Measurements from ENCODE around the gene PRDM12.

The PRDM12 gene

GRCh38 chr9:130636648-130637020 is 27.8 kb upstream of the PRDM12 start:
- no peak for DNase-seq

- no peak for DNase-seq
Observed at GRCh38 chr9:130638284-130639123, 25.9 kb upstream of the PRDM12 start.

DNA sequence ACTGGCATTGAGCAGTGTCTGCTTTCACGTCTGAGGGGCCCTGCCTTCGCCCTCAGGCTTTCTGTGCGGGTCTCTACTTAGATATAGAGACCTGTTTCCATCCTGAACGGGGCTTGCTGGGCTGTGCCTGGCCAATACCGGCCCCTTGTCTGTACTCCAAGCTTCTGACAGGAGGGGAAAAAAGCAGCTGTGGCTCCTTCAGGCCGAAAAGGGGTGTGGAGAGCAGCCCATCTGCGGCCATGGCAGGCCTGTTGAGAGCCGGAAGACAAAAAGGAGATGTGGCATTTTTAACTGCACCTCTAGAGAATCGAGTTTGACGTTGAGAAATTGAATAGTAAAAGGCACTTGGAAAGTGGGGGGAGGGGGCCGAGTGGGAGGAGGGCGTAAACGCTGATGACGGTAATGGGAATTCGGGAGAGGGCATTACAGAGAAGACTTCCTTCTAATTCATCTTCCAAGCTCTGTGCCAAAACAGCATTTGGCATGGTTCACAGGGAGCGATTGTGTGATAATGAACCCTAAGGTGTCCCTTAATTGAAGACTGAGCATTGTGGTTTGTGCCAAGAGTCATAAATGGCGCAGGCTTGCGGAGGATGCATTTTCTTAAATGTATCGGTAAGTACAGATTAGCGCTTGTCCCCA is 25.1 kb upstream of the PRDM12 start:
- DNase-seq: no peak

- no peak for DNase-seq
Observed at GRCh38 chr9:130639866-130640555, 24.4 kb upstream of the PRDM12 start.

- DNase-seq: no peak
Observed at GRCh38 chr9:130640681-130641080, 23.7 kb upstream of the PRDM12 start.

DNA sequence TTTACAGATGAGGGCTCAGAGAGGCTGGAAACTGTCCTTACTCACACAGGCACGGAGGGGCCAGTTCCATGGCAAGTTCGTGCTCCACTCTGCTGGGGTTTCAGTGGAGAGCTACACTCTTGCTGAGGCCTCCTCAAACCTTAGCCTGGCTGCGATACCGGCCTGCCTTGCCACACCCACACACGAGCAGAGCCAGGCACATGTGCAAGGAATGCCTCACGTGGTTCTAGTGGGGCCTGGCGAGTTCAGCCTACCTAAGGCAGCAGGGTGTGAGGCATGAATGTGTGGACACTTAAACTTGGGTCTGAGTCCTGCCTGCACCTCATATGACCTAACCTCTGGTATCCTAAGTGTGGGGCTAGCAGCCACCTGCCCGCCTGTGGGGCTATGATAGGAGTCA is 21.5 kb upstream of the PRDM12 start:
- no peak for DNase-seq

DNA sequence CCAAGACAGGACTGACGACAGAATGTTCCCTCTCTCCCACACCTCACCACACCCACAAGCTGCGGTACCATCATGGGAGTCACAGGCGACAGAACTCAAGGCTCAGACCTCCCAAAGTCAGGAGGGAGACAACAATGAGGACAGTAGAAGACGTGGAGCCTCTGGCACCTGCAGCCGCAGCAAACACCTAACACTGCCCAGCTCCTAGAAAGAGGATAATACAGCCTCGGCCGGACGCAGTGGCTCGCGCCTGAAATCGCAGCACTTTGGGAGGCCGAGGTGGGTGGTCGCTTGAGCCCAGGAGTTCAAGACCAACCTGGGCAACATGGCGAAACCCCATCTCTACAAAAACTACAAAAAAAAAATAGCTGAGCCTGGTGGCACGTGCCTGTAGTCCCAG is 13.2 kb upstream of the PRDM12 start:
- no peak for DNase-seq

- DNase-seq: no peak
Observed at GRCh38 chr9:130651752-130652151, 12.6 kb upstream of the PRDM12 start.

DNA sequence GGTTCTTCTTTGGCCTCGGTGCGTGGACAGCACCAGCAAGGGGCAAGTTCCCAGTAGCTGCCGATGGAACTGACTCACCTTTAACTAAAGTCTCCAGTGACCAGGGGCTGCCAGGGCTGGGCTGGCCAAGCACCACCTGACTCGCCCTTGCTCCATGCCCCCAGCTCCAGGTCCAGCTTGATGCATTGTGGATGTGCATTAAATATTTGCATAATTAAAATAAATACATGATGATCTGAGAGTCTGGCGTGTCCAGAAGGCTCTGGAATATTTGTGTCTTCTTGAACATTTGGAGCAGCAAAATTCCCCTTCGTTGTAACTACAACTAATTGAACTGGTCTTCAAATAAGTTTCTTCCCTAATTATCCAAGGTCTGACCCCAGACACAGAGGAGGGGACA is 9.5 kb upstream of the PRDM12 start:
- DNase-seq: no peak

GRCh38 chr9:130658893-130659698 is 5.3 kb upstream of the PRDM12 start:
- DNase-seq: no peak

DNA sequence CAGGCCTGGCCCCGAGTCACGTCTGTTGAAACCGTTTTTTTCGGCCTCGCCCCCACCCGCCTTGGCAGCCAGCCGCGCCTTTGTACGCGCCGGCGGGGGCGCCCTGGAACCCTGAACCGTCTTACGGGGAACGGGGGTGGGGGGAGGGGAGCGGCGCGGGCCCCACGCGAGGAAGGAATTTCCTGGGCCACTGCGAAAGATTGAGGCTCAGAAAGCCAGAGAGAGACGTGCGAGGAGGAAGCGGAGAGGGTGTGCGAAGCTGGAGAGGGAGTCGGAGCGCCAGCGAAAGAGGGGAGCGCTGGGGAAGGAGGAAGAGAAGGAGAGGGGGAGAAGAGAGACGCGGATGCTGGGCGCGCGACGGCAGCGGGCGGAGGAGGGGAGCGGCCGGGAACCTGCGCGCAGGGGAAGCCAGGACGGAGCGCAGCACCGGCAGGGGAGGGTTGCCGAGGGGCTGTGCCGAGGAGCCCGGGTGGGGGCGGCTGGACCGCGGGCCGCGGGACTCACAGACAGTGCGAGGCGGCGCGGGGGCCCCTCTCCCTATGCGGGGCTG is 4.6 kb upstream of the PRDM12 start:
- no peak for DNase-seq

DNA sequence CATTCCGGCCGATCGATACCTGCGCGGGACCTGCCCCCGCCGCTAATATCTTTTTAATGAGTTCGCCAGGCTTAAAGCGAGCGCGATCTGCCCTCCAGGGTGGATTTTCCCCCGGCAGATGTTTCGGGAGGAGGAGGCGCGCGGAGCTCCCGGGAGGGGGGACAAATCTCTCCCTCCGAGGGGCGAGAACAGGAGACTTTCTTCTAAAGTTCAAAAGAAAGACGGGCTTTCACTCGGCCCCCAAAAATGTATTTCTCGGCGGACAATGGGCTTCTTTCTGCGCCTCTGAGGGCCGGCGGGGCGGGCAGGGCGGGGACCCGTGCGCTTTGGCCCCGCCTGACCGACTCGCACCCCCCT is 4.1 kb upstream of the PRDM12 start:
- no peak for DNase-seq

DNA sequence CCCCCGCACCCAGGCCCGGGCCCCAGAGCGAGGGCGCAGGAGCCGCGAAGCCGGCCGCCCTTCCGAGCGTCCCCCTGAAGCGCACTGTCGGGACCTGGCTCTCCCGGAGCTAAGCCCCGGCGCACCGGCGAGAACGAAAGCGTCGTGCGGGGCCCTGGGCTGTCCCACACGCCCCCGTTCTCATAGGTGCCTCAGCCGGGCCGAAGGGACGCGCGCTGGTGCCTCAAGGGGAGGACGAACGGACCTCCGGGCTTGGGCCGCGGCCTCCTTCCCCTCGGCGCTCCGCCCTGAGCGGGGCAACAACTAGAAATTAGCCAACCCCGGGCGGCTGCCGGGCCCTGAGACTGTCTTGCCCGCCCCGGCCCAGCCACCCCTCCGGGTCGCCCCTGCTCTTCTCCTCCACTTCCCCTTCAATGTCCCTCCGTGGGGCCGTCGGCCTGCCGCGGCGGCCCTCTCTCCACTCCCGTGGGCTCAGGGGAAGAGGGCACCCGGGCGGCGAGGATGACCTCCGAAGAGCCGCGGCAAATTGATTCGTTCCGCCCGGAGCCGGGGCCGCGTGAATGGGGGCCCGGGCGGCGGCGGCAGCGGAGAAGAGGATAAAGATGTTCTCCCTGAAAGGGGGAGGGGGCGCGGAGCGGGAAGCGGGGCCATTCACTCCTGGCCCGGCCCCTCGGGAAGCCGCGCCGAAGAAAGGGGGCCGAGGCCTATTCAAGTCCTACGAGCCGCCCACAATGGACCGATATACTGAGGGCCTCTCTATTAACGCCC is 3.5 kb upstream of the PRDM12 start:
- DNase-seq: no peak

- DNase-seq: no peak
Observed at GRCh38 chr9:130661451-130662098, 2.8 kb upstream of the PRDM12 start.

DNA sequence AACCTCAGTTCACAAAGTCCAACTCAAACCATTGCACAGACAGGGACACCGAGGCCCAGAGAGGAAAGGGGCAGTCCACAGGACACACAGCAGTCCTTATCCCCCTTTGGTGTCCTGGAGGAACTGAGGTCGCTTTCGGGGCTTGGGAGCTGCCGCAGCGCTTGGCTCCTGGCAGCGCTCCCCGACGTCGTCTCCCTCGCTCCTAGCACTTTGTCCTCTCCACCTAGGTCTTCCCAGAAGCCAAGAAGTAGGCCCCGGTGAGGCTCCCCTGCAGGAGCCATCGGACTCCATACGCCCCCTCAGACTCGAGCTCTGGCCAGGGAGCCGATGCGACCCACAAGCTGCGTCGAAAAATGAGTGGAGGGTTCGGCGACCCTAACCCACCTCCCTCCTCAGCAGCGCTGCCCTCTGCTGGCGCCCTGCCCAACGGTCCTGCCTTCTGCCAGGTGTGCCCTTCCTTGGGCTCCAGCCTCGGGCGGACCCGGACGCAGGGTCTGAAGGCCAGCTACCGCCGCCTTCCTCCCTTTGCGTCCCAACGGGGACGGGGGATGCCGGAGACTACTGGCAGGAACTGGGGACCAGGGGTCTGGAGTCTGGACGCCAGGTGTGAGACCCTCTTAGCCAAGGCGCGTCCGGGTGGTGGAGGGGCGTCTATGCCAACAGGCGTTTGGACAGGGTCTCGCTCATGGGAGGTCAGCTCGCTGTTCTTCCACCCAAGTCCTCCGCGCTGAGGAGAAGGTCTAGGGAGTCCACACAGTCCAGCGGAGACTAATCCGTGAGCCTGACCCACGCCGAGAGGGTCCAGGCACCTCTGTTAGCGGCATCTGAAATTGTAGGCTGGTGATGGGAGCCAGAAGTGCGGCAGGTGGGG is 2.1 kb upstream of the PRDM12 start:
- no peak for DNase-seq

- DNase-seq: no peak
Observed at GRCh38 chr9:130662970-130663257, 1.5 kb upstream of the PRDM12 start.

DNA sequence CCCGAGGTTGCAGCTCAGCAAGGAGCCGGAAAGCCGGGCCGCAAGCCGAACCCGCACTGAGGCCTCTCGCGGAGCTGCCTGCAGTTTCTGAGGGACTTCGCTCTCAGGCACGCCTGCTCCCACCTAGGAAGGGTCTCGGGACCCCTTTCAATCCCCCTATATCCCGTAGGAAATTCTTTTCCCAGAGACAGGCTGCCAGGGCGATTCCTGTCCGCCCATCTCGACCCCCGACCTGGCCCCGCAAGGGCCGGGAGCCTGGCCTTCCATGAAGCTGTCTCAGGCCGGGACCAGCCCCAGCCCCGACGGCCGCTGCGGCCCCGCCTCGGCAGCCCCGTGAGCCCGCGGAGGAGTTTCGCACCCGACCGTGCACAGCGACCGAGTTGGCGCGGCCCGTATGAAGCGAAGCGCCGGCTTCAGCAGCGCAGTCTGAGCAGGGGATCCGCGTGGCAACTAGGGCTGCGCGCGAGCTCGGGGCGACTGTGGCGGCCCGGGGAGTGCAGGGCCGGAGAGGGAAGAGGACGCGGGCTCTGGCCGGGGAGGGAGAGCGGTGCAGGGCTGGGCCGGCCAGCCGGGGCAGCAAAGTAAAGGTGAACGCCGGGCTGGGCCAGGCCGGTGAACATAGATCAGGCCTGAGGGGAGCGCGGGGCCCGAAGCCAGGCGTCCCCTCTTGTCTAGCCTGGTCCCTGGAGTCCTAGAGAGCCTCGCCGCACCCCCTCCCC is 977 bp upstream of the PRDM12 start:
- DNase-seq: peak in 1 of 5 experiments; percentile 40

GRCh38 chr9:130663977-130664250 is 480 bp upstream of the PRDM12 start:
- DNase-seq: no peak

DNA sequence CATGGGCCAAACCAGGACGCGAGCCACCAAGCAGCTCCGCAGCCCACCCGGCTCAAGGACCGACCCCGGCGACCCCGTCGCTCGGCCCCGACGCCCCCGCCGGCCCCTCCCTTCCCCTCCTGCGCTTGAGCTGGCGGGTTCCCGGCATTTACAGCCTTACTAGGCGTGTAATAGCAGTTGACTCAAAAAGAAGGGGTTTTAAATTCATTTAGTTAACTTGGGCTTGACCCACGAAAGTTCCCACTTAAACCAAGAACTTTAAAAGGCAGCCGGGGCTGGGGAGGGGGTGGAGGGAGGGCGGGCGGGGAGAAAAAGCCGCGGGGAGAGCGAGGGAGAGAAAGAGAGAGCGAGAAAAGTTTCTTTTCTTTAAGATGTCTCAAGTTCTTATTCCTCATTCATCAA is 636 bp downstream of the PRDM12 start:
- no peak for DNase-seq
